A549 (cell line): ENCODE measurements around the gene PNPLA2. TPM values are rescaled to one million over a fixed set of nuclear protein-coding genes. Genes with fewer than 3 reads are reported as not detected.
A peak's percentile ranks its signal among the peaks of the same experiment; 100 is the strongest.

Experiments
- ATAC-seq, 2 experiments: fragments of 200-7000 bp in 1 of 2; fragments of >200 bp in 1 of 2; cut with Nextera tagmentation in 1 of 2; cut with Tn5 transposase in 1 of 2; 3 replicates each; pipeline versions ENCODE4 v1.8.0 to v1.9.1; 2018 to 2020; ENCODE audit warnings: mild to moderate bottlenecking in 1 of 2, moderate library complexity in 1 of 2
- CTCF ChIA-PET: fragments of 300-600 bp; sonication (Branson Sonifier 250); formaldehyde crosslinking; extraction: SDS; loops from one replicate; lab custom pipeline; 2021; ENCODE audit warnings: antibody characterized with exemption, inconsistent platforms; lab: Yijun Ruan, JAX
- POLR2A ChIA-PET: fragments of 350-600 bp; formaldehyde crosslinking; extraction: SDS; loops from one replicate; lab custom pipeline; 2021; ENCODE audit warnings: antibody characterized with exemption, inconsistent platforms; lab: Yijun Ruan, JAX
- DNase-seq, 2 experiments: peaks; one replicate each; pipeline versions ENCODE4 v3.0.0 to v3.0.0-alpha.2; 2011 to 2016; ENCODE audit warnings: low read depth in 1 of 2, low spot score in 1 of 2
- FAIRE-seq: peaks from 2 replicates; lab custom pipeline; 2011; peaks lifted over from hg19 to GRCh38; lab: Jason Lieb, UNC
- H3K27ac ChIP-seq, 2 experiments: fragments of >200 bp; sonication (Bioruptor Twin); formaldehyde crosslinking; 3 replicates each; pipeline ENCODE4 v1.5.1; 2016 to 2017
- H3K4me1 ChIP-seq: fragments of >200 bp; sonication (Bioruptor Twin); formaldehyde crosslinking; 3 replicates; pipeline ENCODE4 v1.6.1; 2016
- H3K4me2 ChIP-seq: fragments of >200 bp; sonication (Bioruptor Twin); formaldehyde crosslinking; 3 replicates; pipeline ENCODE4 v1.6.1; 2016
- H3K4me3 ChIP-seq: fragments of >200 bp; sonication (Bioruptor Twin); formaldehyde crosslinking; 3 replicates; pipeline ENCODE4 v1.5.1; 2016
- H3K9me3 ChIP-seq: fragments of >200 bp; sonication (Bioruptor Twin); formaldehyde crosslinking; 3 replicates; pipeline ENCODE4 v1.6.1; 2016
- CBX8 ChIP-seq: fragments of 200-600 bp; sonication (generic); IDR thresholded peaks from 2 replicates; pipeline ENCODE4 v1.6.1; 2016
- CEBPB ChIP-seq, 2 experiments: fragments of >200 bp in 1 of 2; sonication (Bioruptor Twin) in 1 of 2; formaldehyde crosslinking in 1 of 2; IDR thresholded peaks; 2 replicates each; pipeline ENCODE4 v1.6.1; 2012 to 2016
- EHF ChIP-seq: fragments of 250-450 bp; sonication (Bioruptor Pico); IDR thresholded peaks from 2 replicates; pipeline ENCODE4 v1.5.0; 2020; ENCODE audit warnings: mild to moderate bottlenecking
- ESRRA ChIP-seq: fragments of 150-350 bp; IDR thresholded peaks from 2 replicates; pipeline ENCODE4 v1.6.1; 2014; ENCODE audit warnings: mild to moderate bottlenecking, low read length, borderline replicate concordance
- HOXB5 ChIP-seq: fragments of 250-450 bp; sonication (Bioruptor Pico); IDR thresholded peaks from 2 replicates; pipeline ENCODE4 v1.5.0; 2020; ENCODE audit warnings: mild to moderate bottlenecking, moderate library complexity
- MAFK ChIP-seq: fragments of 450-650 bp; IDR thresholded peaks from 2 replicates; pipeline ENCODE4 v1.6.1; 2014; ENCODE audit not compliant: partially characterized antibody
- MAZ ChIP-seq: fragments of 150-350 bp; IDR thresholded peaks from 2 replicates; pipeline ENCODE4 v1.6.1; 2014; ENCODE audit warnings: antibody characterized with exemption, low read depth, low read length, borderline replicate concordance
- MYC ChIP-seq: IDR thresholded peaks from 2 replicates; pipeline ENCODE4 v1.6.1; 2012; ENCODE audit warnings: mild to moderate bottlenecking, inconsistent platforms, low read length, improper control_type of control experiment, borderline replicate concordance
- NFE2L2 ChIP-seq: fragments of 150-350 bp; conservative IDR thresholded peaks from 2 replicates; pipeline ENCODE4 v1.6.1; 2014; ENCODE audit warnings: low read length
- ZC3H11A ChIP-seq: fragments of 450-650 bp; IDR thresholded peaks from 2 replicates; pipeline ENCODE4 v1.6.1; 2014; ENCODE audit warnings: antibody characterized with exemption, mild to moderate bottlenecking
- WGBS: methylation state at CpG from one replicate; pipeline ENCODE4 v1.1.6; 2017; ENCODE audit errors: missing lambda C conversion rate; 5-methylcytosine and 5-hydroxymethylcytosine counted together
- polyA plus RNA-seq, 4 experiments: library from polyadenylated mRNA; depleted of rRNA in 3 of 4; stranded (reverse); fragments of >200 nt; fragmentation: RNase III in 1 of 4; extraction: RNeasy Plus Mini Kit Qiagen cat#74134 plus additional on column Dnase treatment in 1 of 4; gene quantifications; 2 replicates in 3 of 4; 3 replicates in 1 of 4; pipeline ENCODE4 v1.2.3, GENCODE V29; 2011 to 2017
- TF ChIP-seq, protein P1 (sequence below): IDR thresholded peaks from 2 replicates; pipeline ENCODE4 v1.6.1; 2012; ENCODE audit warnings: low read depth, borderline replicate concordance
- TF ChIP-seq, protein P2 (sequence below): fragments of >200 bp; sonication (Bioruptor Twin); formaldehyde crosslinking; IDR thresholded peaks from 3 replicates; pipeline ENCODE4 v1.6.1; 2016
- TF ChIP-seq, protein P3 (sequence below): fragments of 200-600 bp; sonication (generic); IDR thresholded peaks from 2 replicates; pipeline ENCODE4 v1.6.1; 2016; ENCODE audit warnings: antibody characterized with exemption, mild to moderate bottlenecking, moderate library complexity
- TF ChIP-seq, protein P4 (sequence below): IDR thresholded peaks from 2 replicates; pipeline ENCODE4 v1.6.1; 2012
- TF ChIP-seq, protein P5 (sequence below): fragments of 150-350 bp; IDR thresholded peaks from 2 replicates; pipeline ENCODE4 v1.6.1; 2014; ENCODE audit warnings: low read depth, mild to moderate bottlenecking, low read length

Gene PNPLA2
- polyA plus RNA-seq, 2 of the 4 experiments (the other 2 are of a cell fraction), result 13.2 to 25.4 TPM

GRCh38 chr11:829176-829846 lies 10.6 kb downstream of the PNPLA2 start:
- ChIA-PET POLR2A (interaction anchor here (1.0 to 3.5 kb wide), 2 partner anchors 10 to 14 kb away, joined by 3 to 26 read pairs; partner anchors contain the start of genes PNPLA2 and TSPAN4), CTCF (interaction anchor here (1.1 to 1.7 kb wide), 3 partner anchors 10 to 15 kb away, joined by 3 to 5 read pairs (median 4); partner anchors contain the start of gene PNPLA2)
- DNase-seq (no peak), FAIRE-seq (no peak), ATAC-seq (no peak)
- H3K4me2 ChIP-seq, result no peak overlapping the region
- no peak overlapping the region for H3K4me3 ChIP-seq
- H3K9me3 ChIP-seq, result no peaks in the 10 kb centered on the region
- no peak for TF ChIP-seq ZC3H11A
- TF ChIP-seq MYC, result no peak
- no peak for TF ChIP-seq ESRRA
- no peak for TF ChIP-seq MAFK
- TF ChIP-seq, protein P1, sequence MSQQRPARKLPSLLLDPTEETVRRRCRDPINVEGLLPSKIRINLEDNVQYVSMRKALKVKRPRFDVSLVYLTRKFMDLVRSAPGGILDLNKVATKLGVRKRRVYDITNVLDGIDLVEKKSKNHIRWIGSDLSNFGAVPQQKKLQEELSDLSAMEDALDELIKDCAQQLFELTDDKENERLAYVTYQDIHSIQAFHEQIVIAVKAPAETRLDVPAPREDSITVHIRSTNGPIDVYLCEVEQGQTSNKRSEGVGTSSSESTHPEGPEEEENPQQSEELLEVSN, result no peak
- TF ChIP-seq, protein P2, sequence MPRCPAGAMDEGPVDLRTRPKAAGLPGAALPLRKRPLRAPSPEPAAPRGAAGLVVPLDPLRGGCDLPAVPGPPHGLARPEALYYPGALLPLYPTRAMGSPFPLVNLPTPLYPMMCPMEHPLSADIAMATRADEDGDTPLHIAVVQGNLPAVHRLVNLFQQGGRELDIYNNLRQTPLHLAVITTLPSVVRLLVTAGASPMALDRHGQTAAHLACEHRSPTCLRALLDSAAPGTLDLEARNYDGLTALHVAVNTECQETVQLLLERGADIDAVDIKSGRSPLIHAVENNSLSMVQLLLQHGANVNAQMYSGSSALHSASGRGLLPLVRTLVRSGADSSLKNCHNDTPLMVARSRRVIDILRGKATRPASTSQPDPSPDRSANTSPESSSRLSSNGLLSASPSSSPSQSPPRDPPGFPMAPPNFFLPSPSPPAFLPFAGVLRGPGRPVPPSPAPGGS, result no peak
- TF ChIP-seq CBX8, result no peak
- TF ChIP-seq, protein P3, sequence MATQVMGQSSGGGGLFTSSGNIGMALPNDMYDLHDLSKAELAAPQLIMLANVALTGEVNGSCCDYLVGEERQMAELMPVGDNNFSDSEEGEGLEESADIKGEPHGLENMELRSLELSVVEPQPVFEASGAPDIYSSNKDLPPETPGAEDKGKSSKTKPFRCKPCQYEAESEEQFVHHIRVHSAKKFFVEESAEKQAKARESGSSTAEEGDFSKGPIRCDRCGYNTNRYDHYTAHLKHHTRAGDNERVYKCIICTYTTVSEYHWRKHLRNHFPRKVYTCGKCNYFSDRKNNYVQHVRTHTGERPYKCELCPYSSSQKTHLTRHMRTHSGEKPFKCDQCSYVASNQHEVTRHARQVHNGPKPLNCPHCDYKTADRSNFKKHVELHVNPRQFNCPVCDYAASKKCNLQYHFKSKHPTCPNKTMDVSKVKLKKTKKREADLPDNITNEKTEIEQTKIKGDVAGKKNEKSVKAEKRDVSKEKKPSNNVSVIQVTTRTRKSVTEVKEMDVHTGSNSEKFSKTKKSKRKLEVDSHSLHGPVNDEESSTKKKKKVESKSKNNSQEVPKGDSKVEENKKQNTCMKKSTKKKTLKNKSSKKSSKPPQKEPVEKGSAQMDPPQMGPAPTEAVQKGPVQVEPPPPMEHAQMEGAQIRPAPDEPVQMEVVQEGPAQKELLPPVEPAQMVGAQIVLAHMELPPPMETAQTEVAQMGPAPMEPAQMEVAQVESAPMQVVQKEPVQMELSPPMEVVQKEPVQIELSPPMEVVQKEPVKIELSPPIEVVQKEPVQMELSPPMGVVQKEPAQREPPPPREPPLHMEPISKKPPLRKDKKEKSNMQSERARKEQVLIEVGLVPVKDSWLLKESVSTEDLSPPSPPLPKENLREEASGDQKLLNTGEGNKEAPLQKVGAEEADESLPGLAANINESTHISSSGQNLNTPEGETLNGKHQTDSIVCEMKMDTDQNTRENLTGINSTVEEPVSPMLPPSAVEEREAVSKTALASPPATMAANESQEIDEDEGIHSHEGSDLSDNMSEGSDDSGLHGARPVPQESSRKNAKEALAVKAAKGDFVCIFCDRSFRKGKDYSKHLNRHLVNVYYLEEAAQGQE, result no peak
- H3K27ac ChIP-seq, result no peak overlapping the region; a peak in 1 of 6 replicates
- peaks cover 56% of the 10 kb centered on the region for H3K4me1 ChIP-seq
- 93% methylated on average over 37 of the region's 40 CpGs for WGBS

DNA sequence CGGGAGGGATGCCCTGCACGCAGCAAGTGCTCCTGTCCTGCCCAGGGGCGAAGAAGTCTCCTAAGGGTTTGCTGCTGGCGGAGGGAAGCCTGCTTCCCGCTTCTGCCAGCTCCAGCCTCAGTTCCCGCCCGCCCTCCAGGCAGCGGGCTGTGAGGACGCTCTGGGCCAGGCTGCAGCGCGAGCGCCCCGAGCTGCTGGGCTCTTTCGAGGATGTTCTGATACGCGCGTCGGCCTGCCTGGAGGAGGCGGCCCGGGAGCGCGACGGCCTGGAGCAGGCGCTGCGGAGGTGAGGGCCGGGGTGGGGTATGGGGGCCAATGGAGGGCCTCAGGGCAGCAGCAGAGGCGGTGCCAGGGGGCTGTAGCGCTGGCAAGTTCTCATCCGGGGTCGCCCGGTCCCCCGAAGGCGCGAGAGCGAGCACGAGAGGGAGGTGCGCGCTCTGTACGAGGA lies 11.2 kb downstream of the PNPLA2 start:
- DNase-seq (no peak), ATAC-seq (no peak), FAIRE-seq (no peak)
- ChIA-PET CTCF (interaction anchor here (1.1 to 1.3 kb wide), 2 partner anchors 11 to 14 kb away, joined by 3 to 4 read pairs; partner anchors contain the start of gene PNPLA2), POLR2A (interaction anchor here (1.0 to 3.5 kb wide), 2 partner anchors 11 to 13 kb away, joined by 3 to 26 read pairs; partner anchors contain the start of genes PNPLA2 and TSPAN4)
- peaks cover 53% of the 10 kb centered on the region for H3K4me1 ChIP-seq
- peak overlapping the region; percentile 88 for H3K4me2 ChIP-seq
- 94% methylated on average over 16 of the region's 39 CpGs for WGBS
- no peak overlapping the region for H3K4me3 ChIP-seq
- peak overlapping the region in 1 of 2 experiments; percentile 19; a peak in 1 of 6 replicates for H3K27ac ChIP-seq
- H3K9me3 ChIP-seq, result no peaks in the 10 kb centered on the region
- TF ChIP-seq CBX8 (no peak), MAZ (no peak), EHF (CRISPR knock-in tag) (no peak), HOXB5 (CRISPR knock-in tag) (no peak), MYC (no peak)
- TF ChIP-seq, all 56 proteins: peak for 0

DNA sequence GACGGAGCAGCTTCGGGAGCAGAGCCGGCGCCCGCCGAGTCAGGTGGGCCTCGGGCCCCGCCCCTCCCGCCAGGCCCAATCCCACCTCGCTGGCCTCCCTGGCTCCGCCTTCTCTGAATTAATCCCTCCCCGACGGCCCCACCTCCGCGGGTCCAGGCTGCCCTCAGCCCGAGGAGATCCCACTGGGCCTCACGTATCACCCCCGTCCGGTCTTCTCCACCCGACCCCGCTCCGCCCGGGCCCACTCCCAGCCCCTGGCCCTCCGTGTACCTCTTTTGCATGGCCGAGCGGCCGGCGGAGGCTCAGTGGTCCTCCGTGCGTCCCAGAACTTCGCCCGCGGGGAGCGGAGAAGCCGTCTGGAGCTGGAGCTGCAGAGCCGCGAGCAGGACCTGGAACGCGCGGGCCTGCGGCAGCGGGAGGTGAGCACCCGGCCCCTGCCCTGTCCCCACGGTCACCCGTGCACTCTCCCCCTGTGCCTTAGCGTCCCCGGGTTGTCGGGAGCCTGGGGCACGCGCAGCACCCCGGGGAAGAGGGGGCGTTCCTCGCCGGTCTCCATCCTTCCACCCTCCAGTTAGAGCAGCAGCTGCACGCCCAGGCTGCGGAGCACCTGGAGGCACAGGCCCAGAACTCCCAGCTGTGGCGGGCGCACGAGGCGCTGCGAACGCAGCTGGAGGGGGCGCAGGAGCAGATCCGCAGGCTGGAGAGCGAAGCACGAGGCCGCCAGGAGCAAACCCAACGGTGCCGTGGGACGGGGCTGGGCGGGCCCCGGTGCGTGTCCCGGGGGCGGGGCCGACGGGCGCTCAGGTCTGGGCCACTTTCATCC lies 11.8 kb downstream of the PNPLA2 start:
- CTCF ChIA-PET, result interaction anchor here (1.0 to 1.3 kb wide), 2 partner anchors 9 to 12 kb away, joined by 3 to 4 read pairs; partner anchors contain the start of gene PNPLA2
- no peak for DNase-seq
- WGBS, result 69% methylated on average over 46 of the region's 78 CpGs
- peak in 1 of 2 experiments; percentile 11; a peak in 3 of 6 replicates for ATAC-seq
- FAIRE-seq, result no peak
- Histone ChIP-seq H3K27ac (peak overlapping the region; percentile 18 to 100; a peak in 4 of 6 replicates), H3K9me3 (no peaks in the 10 kb centered on the region)
- TF ChIP-seq CEBPB (IDR thresholded peaks at IDR 0.05), result no peak
- no peak for TF ChIP-seq NFE2L2
- TF ChIP-seq, protein P4, sequence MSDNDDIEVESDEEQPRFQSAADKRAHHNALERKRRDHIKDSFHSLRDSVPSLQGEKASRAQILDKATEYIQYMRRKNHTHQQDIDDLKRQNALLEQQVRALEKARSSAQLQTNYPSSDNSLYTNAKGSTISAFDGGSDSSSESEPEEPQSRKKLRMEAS, result peak; percentile 42; the same call in 1 of the 2 replicates
- TF ChIP-seq, protein P1, result 0 out of 2 replicates have a peak, but pooled peaks have one; percentile 27
- TF ChIP-seq, protein P5, sequence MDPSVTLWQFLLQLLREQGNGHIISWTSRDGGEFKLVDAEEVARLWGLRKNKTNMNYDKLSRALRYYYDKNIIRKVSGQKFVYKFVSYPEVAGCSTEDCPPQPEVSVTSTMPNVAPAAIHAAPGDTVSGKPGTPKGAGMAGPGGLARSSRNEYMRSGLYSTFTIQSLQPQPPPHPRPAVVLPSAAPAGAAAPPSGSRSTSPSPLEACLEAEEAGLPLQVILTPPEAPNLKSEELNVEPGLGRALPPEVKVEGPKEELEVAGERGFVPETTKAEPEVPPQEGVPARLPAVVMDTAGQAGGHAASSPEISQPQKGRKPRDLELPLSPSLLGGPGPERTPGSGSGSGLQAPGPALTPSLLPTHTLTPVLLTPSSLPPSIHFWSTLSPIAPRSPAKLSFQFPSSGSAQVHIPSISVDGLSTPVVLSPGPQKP, result no peak
- TF ChIP-seq, all 56 proteins: peak for 2
- POLR2A ChIA-PET, result interaction anchor here (1.0 to 5.1 kb wide), 4 partner anchors 11 to 13 kb away, joined by 3 to 52 read pairs (median 36); partner anchors contain the start of genes PNPLA2, POLR2L and TSPAN4
- H3K4me3 ChIP-seq, result peak overlapping the region; percentile 86; the same call in 2 of the 3 replicates
- H3K4me2 ChIP-seq, result peak overlapping the region; percentile 88
- H3K4me1 ChIP-seq, result peaks cover 53% of the 10 kb centered on the region
